Ureter (tissue), 1 donor: Measurements from ENCODE around the gene CCT8L2. TPM values are rescaled to one million over a fixed set of nuclear protein-coding genes. Genes with fewer than 3 reads are reported as not detected.
"Not testable (repeated sequence)": the region's sequence is repeated elsewhere in the genome, so short reads cannot be mapped to it uniquely, and the experiment has no call there.

Source experiments
- DNase-seq: peaks from one replicate; pipeline ENCODE4 v3.0.0-alpha.2; 2020; ENCODE audit warnings: low spot score
- total RNA-seq: library from RNA; stranded (reverse); gene quantifications from one replicate; pipeline ENCODE4 v1.2.4, GENCODE V29; 2023
- donor health status: DM: yes; HTN: yes; CAD: no.

CCT8L2 gene
- total RNA-seq, 1 donor from 2014 or later = not detected

DNA sequence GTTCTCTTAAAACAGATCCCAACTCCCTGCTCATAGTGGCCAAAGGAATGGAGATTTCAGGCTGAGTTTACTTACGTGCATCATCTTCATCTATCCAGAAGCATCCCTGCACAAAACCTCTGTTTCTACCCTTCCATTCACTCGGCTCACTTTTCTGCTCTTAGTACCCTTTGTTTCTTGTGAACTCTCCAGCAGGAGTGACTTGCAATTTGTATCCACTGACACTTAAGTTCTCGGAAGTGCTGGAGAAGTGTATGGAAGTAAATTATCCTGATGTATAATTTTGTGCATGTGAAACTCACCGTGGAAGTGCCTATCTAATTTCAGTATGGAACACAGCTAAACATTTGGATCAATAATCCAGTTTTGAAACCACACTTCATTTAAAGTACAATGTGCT lies 7.0 kb upstream of the CCT8L2 start:
- not testable (repeated sequence) for DNase-seq

DNA sequence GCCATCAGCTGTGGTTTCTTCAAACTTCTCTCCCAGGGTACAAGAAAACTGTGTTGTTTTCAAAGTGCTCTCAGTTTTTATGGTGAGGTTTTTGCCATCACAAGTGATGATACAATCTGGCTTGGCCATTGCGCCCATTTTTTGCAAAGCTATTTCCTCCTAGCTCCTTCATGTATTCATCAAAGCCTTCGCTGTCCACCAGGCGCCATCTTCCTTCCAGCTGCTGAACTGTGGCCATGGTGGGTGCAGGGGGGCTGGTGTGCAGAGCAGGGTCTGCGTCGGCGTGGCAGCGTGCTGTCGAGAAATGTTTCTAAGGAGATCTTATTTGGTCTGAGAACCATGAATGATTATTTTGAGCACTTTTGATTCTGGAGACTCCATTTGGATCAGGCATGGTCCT lies 2.6 kb upstream of the CCT8L2 start:
- not testable (repeated sequence) for DNase-seq

DNA sequence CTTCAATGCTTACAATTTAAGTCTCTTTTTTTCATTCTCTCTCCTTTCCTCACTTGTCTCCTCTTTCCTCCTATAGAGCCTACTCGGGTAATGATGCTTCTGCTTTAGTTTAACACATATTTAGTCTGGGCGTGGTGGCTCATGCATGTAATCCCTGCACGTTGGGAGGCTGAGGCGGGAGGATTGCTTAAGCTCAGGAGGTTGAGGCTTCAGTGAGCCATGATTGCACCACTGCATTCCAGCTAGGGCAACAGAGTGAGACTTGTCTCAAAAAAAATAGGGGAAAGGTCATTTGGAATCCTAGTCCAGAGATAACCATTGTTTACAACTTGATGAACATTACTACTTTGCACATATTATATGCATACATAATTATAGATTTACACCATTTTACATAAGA lies 1.4 kb upstream of the CCT8L2 start:
- no peak for DNase-seq

DNA sequence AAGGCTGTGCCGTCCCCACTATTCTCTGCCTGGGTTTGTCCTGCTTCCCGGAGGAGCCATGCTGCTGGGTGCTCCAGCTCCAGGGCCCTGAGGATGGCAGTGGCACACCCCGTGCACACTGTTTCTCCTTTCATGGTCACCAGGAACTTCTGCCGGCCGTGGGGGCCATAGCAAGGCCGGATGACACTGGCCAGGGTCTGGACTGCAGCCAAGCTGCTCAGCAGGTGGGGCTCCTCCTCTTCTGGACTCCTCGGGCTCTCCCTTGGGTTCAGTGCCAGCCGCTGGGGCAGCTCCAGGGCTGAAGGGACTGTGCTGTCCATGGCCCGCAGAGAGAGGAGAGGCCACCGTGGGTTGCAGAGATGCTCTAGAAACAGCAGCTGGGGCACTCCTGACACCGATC lies 379 bp downstream of the CCT8L2 start:
- DNase-seq = not testable (repeated sequence)

DNA sequence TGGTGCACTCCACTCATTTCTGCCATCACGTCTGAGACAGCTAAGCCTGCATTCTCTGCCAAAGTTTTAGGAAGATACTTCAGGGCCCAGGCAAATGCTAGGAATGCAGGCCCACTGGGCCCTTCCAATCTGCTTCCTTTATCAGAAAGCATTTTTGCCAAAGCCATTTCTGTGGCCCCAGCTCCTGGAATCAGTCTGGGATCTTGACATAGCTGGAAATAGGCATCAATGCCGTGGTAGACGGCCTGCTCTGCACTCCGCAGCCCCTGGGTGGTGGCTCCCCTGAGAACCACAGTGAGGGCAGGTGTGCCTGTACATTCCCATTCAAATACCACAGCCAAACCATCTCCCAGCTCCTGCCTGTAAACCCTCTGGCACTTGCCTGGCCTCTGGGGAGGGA lies 1.5 kb downstream of the CCT8L2 start:
- not testable (repeated sequence) for DNase-seq

DNA sequence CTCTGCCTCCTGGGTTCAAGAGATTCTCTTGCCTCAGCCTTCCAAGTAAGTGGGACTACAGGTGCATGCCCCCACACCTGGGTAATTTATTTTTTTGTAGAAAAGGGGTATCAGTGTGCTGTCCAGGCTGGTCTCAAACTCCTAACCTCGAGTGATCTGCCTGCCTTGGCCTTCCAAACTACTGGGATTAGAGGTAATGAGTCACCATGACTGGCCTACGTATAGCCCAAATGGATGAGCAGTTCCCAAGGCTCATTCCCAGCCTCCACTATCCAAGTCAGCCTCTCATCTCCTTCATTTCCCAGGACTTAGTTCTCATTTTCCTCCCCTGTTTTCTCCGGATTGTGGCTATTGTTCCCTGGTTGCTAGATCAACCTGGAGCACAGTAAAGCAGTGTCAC lies 5.6 kb downstream of the CCT8L2 start:
- no peak for DNase-seq

DNA sequence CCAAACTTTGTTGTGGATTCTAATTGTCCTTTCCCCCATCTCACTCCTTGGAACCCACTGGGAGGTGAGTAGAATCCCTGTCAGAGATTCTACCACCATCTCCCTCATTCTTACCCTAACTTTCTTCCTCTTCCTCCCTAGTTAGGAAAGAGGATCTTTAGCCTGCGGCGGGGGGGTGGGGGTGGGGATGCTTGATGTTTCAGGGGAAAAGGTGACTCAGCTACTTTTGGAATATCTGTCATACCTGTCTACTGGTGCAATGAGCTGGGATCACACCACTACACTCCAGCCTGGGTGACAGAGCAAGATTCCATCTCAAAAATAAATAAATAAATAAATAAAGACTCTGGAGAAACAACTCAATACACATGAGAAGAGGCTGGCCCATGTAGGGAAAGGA lies 6.4 kb downstream of the CCT8L2 start:
- DNase-seq = no peak

DNA sequence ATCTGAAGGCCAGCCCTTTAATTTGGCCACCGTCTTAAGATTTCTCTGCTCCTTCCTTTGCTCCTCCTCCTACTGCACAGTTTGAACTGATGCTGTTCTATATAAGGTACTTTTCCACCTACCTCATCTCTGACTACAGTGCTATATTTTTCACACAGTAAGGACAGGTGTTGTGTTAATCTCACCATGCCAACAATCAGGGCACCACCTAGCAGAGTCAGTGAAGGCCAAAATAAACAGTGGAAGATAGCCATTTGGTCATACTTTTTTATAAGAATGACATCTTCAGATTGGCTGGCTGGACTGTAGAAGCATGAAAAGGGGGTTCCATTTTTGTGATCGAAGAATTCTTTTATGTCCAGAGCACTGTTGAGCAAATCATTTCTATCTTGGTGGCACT lies 11.7 kb downstream of the CCT8L2 start:
- DNase-seq = not testable (repeated sequence)

DNA sequence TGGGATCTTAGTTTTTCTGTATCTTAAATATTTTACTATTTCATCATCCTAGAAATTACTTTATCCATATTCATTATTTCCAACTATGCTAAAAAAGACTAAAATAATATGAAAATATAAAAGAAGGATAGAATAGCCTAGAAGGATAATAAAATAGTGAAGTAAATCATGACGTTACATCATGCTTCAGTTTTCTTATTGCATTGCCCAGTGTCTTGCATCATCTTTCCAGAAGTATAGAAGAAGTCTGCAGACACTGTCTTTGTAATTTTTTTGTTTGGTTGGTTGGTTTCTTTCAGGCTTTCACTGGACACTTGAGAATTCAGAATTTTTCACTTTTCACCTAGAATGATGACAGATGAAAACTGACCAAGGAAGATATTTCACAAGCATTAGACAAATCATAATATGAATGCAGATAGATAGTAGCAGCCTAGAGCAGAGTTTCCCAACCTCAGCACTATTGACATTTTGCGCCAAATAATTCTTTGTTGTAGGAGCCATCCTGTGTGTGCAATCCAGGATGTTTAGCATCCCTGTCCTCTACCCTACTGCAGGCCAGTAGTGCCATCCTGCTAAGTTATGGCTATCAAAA lies 23.3 kb downstream of the CCT8L2 start:
- DNase-seq = not testable (repeated sequence)

DNA sequence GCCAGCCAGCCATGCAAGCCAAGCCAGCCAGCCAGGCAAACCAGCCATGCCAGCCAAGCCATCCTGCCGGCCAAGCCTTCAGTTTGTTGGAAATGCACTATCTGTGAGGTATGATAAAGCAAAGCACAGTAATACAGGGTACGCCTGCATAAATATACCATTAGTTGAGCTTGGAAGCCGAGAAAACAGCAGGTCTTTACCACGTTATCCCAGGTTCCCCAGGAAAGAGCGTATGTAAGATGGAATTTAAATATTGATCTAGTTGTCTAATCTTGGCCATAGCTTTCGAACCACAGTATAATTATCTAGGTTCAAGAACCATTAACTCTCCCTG lies 24.2 kb downstream of the CCT8L2 start:
- no peak for DNase-seq

DNA sequence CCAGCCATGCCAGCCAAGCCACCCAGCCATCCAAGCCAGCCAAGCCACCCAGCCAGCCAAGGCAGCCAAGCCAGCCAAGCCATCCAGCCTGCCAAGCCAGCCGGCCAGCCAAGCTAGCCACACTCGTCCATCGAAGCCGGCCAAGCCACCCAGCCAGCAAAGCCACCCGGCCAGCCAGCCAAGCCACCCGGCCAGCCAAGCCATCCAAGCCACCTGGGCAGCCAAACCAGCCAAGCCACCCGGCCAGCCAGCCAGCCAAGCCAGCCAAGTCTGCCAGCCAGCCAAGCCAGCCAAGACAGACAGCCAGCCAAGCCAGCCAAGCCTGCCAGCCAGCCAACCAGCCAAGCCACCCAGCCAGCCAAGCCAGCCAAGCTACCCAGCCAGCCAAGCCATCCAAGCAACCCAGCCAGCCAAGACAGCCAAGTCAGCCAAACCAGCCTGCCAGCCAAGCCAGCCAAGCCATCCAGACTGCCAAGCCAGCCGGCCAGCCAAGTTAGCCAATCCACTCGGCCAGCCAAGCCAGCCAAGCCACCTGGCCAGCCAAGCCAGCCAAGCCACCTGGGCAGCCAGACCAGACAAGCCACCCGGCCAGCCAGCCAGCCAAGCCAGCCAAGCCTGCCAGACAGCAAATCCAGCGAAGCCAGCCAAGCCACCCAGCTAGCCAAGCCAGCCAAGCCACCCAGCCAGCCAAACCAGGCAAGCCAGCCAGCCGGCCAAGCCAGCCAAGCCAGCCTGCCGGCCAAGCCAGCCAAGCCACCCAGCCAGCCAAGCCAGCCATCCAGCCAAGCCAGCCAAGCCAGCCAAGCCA lies 24.8 kb downstream of the CCT8L2 start:
- not testable (repeated sequence) for DNase-seq

DNA sequence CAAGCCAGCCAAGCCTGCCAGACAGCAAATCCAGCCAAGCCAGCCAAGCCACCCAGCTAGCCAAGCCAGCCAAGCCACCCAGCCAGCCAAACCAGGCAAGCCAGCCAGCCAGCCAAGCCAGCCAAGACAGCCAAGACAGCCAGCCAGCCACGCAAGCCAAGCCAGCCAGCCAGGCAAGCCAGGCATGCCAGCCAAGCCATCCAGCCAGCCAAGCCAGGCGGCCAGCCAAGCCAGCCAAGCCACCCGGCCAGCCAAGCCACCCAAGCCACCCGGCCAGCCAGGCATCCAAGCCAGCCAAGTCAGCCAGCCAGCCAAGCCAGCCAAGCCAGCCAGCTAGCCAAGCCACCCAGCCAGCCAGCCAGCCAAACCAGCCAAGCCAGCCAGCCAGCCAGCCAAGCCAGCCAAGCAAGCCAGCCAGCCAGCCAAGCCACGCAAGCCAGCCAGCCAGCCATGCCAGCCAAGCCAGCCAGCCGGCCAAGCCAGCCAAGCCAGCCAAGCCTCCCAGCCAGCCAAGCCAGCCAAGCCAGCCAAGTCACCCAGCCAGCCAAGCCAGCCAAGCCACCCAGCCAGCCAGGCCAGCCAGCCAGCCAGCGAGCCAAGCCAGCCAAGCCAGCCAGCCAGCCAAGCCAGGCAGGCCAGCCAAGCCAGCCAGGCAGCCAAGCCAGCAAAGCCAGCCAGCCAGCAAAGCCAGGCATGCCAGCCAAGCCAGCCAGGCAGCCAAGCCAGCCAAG lies 26.0 kb downstream of the CCT8L2 start:
- DNase-seq = not testable (repeated sequence)

DNA sequence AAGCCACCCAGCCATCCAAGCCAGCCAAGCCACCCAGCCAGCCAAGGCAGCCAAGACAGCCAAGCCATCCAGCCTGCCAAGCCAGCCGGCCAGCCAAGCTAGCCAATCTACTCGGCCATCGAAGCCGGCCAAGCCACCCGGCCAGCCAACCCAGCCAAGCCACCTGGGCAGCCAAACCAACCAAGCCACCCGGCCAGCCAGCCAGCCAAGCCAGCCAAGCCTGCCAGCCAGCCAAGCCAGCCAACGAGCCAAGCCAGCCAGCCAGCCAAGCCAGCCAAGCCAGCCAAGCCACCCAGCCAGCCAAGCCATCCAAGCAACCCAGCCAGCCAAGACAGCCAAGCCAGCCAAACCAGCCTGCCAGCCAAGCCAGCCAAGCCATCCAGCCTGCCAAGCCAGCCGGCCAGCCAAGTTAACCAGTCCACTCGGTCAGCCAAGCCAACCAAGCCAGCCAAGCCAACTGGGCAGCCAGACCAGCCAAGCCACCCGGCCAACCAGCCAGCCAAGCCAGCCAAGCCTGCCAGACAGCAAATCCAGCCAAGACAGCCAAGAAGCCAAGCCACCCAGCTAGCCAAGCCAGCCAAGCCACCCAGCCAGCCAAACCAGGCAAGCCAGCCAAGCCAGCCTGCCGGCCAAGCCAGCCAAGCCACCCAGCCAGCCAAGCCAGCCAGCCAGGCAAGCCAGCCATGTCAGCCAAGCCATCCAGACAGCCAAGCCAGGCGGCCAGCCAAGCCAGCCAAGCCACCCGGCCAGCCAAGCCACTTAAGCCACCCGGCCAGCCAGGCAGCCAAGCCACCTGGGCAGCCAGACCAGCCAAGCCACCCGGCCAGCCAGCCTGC lies 26.8 kb downstream of the CCT8L2 start:
- DNase-seq = not testable (repeated sequence)

DNA sequence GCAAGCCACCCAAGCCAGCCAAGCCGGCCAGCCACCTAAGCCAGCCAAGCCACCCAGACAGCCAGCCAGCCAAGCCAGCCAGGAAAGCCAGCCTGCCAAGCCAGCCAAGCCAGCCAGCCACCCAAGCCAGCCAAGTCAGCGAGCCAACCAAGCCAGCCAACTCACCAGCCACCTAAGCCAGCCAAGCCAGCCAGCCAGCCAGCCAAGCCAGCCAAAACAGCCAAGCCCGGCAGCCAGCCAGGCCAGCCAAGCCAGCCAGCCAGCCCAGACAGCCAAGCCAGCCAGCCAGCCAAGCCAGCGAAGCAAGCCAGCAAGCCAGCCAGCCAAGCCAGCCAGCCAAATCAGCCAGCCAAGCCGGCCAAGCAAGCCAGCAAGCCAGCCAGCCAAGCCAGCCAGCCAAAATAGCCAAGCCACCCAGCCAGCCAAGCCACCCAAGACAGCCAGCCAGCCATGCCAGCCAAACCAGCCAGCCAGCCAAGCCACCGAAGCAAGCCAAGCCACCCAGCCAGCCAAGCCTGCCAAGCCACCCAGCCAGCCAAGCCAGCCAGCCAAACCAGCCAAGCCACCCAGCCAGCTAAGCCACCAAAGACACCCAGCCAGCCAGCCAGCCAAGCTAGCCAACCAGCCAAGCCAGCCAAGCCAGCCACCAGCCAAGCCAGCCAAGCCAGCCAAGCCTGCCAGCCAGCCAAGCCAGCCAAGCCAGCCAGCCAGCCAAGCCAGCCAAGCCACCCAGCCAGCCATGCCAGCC lies 27.6 kb downstream of the CCT8L2 start:
- not testable (repeated sequence) for DNase-seq

DNA sequence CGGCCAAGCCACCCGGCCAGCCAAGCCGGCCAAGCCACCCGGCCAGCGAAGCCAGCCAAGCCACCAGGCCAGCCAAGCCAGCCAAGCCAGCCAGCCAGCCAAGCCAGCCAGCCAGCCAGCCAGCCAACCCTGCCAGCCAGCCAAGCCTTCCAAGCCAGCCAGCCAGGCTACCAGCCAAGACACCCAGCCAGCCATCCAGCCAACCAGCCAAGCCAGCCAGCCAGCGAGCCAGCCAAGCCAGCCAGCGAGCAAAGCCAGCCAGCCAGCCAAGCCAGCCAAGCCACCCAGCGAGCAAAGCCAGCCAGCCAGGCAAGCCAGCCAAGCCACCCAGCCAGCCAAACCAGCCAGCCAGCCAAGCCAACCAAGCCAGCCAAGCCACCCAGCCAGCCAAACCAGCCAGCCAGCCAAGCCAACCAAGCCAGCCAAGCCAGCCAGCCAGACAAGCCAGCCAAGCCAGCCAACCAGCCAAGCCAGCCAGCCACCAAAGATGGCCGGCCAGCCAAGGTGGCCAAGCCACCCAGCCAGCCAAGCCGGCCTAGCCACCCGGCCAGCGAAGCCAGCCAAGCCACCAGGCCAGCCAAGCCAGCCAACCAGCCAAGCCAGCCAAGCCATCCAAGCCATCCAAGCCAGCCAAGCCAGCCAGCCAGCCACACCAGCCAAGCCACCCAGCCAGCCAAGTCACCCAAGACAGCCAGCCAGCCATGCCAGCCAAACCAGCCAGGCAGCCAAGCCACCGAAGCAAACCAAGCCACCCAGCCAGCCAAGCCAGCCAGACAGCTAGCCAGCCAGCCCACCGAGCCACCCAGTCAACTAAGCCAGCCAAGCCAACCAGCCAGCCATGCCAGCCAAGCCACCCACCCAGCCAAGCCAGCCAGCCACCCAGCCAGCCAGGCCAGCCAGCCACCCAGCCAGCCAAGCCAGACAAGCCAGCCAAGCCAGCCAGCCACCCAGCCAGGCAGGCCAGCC lies 28.8 kb downstream of the CCT8L2 start:
- no peak for DNase-seq

DNA sequence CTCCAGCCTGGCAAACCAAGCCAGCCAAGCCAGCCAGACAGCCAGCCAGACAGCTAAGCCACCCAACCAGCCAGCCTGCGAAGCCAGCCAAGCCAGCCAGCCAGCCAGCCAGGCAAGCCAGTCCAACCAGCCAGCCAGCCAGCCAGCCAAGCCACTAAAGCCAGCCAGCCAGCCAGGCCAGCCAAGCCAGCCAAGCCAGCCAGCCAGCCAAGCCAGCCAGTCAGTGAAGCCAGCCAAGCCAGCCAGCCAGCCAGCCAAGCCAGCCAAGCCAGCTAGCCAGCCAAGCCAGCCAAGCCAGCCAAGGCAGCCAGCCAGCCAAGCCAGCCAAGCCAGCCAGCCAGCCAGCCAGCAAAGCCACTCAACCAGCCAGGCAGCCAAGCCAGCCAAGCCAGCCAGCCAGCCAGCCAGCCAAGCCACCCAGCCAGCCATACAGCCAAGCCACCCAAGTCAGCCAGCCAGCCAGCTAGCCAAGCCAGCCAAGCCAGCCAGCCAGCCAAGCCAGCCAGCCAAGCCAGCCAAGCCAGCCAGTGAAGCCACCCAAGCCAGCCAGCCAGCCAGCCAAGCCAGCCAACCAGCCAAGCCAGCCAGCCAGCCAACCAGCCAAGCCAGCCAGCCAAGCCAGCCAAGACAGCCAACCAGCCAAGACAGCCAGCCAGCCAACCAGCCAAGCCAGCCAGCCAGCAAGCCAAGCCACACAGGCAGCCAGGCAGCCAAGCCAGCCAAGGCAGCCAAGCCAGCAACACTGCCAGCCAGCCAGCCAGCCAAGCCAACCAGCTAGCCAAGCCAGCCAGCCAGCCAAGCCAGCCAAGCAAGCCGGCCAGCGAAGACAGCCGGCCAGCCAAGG lies 29.7 kb downstream of the CCT8L2 start:
- no peak for DNase-seq

DNA sequence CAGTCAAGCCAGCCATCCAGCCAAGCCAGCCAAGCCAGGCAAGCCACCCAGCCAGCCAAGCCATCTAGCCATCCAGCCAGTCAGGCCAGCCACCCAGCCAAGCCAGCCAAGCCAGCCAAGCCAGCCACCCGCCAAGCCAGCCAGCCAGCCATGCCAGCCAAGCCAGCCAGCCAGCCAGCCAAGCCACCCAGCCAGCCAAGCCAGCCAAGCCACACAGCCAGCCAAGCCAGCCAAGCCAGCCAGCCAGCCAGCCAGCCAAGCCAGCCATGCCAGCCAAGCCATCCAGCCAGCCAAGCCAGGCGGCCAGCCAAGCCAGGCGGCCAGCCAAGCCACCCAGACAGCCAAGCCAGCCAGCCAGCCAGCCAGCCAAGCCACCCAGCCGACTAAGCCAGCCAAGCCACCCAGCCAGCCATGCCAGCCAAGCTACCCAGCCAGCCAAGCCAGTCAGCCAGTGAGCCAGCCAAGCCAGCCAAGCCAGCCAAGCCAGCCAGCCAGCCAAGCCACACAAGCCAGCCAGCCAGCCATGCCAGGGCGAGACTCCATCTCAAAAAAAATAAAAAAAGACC lies 31.4 kb downstream of the CCT8L2 start:
- not testable (repeated sequence) for DNase-seq

DNA sequence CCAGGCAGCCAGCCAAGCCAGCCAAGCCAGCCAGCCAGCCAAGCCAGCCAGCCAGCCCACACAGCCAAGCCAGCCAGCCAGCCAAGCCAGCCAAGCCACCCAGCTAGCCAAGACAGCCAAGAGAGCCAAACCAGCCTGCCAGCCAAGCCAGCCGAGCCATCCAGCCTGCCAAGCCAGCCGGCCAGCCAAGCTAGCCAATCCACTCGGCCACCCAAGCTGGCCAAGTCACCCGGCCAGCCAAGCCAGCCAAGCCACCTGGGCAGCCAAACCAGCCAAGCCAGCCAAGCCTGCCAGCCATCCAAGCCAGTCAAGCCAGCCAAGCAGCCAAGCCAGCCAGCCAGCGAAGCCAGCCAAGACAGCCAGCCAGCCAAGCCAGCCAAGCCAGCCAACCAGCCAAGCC lies 32.0 kb downstream of the CCT8L2 start:
- DNase-seq = not testable (repeated sequence)

DNA sequence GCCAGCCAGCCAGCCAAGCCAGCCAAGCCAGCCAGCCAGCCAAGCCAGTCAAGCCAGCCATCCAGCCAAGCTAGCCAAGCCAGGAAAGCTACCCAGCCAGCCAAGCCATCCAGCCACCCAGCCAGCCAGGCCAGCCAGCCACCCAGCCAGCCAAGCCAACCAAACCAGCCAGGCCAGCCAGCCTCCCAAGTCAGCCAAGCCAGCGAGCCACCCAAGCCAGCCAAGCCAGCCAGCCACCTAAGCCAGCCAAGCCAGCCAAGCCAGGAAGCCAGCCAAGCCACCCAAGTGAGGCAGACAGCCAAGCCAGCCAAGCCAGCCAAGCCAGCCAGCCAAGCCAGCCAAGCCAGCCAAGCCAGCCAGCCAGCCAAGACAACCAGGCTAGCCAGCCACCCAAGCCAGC lies 32.6 kb downstream of the CCT8L2 start:
- not testable (repeated sequence) for DNase-seq
